AG04450 (cell line): ENCODE results near the gene PILRA. TPM values are rescaled to one million over a fixed set of nuclear protein-coding genes. Genes with fewer than 3 reads are reported as not detected.
A peak's percentile ranks its signal among the peaks of the same experiment; 100 is the strongest.

Experiments used
- CTCF ChIA-PET: fragments of 300-600, 350-600 bp; formaldehyde crosslinking; extraction: SDS; loops from one replicate; lab custom pipeline; 2022; ENCODE audit warnings: antibody characterized with exemption, inconsistent platforms; lab: Charles Lee
- POLR2A ChIA-PET: fragments of 350-600 bp; formaldehyde crosslinking; extraction: SDS; loops from one replicate; lab custom pipeline; 2021; ENCODE audit warnings: antibody characterized with exemption, inconsistent platforms; lab: Yijun Ruan, JAX
- DNase-seq: peaks from one replicate; pipeline ENCODE4 v3.0.0-alpha.2; 2011; ENCODE audit warnings: low read depth, low spot score
- H3K27ac ChIP-seq: one replicate; pipeline ENCODE4 v1.5.1; 2012; ENCODE audit warnings: low read depth, low read length, control low read depth
- H3K27me3 ChIP-seq: one replicate; pipeline ENCODE4 v1.6.0; 2012; ENCODE audit warnings: low read length; ENCODE audit not compliant: control insufficient read depth, insufficient read depth
- H3K4me3 ChIP-seq: 2 replicates; pipeline ENCODE4 v1.5.1; 2011; ENCODE audit warnings: mild to moderate bottlenecking, low read depth, low read length, control low read depth
- H3K9me3 ChIP-seq: 2 replicates; pipeline ENCODE4 v1.5.1; 2012; ENCODE audit warnings: low read length; ENCODE audit not compliant: control insufficient read depth, insufficient read depth
- polyA plus RNA-seq: library from polyadenylated mRNA; depleted of rRNA; stranded (reverse); fragments of >200 nt; gene quantifications from 2 replicates; pipeline ENCODE4 v1.2.3, GENCODE V29; 2011
- TF ChIP-seq, protein P1 (sequence below): IDR thresholded peaks from 2 replicates; pipeline ENCODE4 v1.5.1; 2011; ENCODE audit warnings: low read depth, low read length, control low read depth, inconsistent platforms

PILRA gene
- polyA plus RNA-seq, 1 experiment = 0.30 TPM

DNA sequence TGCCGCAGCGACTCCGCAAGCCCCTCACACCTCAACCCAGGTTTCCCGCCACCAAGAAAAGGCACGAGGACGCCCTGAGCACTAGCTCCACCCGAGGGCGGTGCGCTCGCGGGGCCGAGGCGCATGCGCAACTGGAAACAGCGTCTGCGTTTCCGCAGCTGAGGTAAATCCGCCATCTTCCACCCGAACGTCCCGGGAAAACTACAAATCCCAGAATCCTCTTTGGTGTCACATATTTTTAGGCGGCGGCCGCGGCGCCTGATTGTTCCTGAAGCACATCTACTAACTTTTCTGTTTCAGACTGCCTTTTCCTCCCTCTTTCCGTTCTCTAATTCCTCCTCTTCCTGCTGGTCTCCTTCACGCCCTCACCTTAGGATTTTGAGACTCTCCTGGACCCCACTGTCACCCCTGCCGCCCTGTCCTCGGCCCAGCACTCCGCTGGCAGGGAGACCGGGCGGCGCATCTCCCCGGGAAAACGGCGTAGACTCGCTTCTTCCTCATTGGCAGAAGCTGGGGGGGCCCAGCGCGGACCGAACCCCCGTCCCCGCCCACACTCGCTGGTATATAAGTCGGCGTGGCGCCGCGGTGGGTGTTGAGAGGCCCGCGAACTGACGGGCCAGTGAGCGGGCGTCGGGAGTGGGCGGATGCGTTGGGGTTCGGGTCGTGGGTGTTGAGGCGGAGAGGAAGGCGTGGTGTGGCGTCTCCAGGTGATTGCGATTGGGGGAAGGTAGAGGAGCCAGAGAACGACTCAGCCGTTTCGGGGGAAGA is 55.1 kb downstream of the PILRA start, which contains the start of gene ZCWPW1:
Gene ZCWPW1, minus strand, starts transcription at position 505 of the 768 bp plus-strand sequence. CDS start 8,054 bp downstream, outside the sequence.
- peaks cover 5% of the 10 kb centered on the region; the same call in 1 of the 2 replicates for H3K9me3 ChIP-seq
- ChIA-PET POLR2A (interaction anchor here (0.6 to 2.0 kb wide), 35 partner anchors 8 to 870 kb away, joined by 3 to 20 read pairs (median 5); partner anchors contain the start of genes AP4M1, FBXO24, GNB2 and LAMTOR4), CTCF (interaction anchor here (0.9 to 1.5 kb wide), 4 partner anchors 20 to 41 kb away, joined by 3 to 4 read pairs (median 4); no protein-coding TSS in a partner anchor)
- TF ChIP-seq, protein P1, sequence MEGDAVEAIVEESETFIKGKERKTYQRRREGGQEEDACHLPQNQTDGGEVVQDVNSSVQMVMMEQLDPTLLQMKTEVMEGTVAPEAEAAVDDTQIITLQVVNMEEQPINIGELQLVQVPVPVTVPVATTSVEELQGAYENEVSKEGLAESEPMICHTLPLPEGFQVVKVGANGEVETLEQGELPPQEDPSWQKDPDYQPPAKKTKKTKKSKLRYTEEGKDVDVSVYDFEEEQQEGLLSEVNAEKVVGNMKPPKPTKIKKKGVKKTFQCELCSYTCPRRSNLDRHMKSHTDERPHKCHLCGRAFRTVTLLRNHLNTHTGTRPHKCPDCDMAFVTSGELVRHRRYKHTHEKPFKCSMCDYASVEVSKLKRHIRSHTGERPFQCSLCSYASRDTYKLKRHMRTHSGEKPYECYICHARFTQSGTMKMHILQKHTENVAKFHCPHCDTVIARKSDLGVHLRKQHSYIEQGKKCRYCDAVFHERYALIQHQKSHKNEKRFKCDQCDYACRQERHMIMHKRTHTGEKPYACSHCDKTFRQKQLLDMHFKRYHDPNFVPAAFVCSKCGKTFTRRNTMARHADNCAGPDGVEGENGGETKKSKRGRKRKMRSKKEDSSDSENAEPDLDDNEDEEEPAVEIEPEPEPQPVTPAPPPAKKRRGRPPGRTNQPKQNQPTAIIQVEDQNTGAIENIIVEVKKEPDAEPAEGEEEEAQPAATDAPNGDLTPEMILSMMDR = 0 out of 2 replicates have a peak, but pooled peaks have one; percentile 9
- DNase-seq = peak; percentile 95
- peak within 1 kb of the TSS; percentile 86 for H3K4me3 ChIP-seq
- H3K27ac ChIP-seq = peak within 1 kb of the TSS; percentile 100
- H3K27me3 ChIP-seq = no peaks in the 10 kb centered on the region

DNA sequence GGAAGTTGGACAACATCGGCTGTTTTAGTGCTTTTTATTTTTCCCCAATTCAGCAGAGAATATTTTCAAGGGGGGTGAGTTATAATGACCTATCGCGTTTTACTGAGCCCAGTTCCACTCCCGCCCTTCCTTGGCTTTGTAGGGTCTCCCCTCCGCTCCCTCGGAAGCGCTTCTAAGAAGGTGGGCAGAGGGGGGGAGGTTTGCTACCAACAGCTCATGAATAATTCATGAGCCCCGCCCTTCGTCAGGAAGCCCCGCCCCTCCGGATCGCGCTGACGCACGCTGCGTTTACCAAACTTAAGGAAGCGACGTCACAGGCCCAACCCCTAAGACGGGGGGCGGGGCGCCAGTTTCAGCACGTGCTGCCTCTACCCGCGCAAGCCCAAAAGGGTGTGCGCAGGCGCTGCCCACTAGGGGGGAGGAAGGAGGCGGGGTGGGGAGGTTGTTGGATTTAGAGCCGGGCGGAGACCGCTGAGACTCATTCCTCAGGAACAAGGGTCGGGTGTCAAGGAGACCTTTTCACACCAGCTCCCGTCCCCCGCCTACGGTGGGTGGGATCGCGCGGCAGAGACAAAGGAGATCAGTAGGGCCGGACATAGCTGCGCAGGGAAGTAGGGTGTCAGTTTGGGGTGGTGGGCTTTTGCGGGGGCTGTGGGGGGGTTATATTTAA is 55.8 kb downstream of the PILRA start:
- Histone ChIP-seq H3K27ac (peak overlapping the region; percentile 100), H3K27me3 (no peaks in the 10 kb centered on the region), H3K4me3 (peak overlapping the region; percentile 86), H3K9me3 (peaks cover 5% of the 10 kb centered on the region; the same call in 1 of the 2 replicates)
- TF ChIP-seq, protein P1 = no peak
- ChIA-PET CTCF (interaction anchor here (0.9 to 1.5 kb wide), 4 partner anchors 21 to 40 kb away, joined by 3 to 4 read pairs (median 4); no protein-coding TSS in a partner anchor), POLR2A (interaction anchor here (0.6 to 2.0 kb wide), 33 partner anchors 8 to 1304 kb away, joined by 3 to 20 read pairs (median 5); partner anchors contain the start of genes AP4M1, FBXO24, GNB2 and LAMTOR4)
- DNase-seq = peak; percentile 100

DNA sequence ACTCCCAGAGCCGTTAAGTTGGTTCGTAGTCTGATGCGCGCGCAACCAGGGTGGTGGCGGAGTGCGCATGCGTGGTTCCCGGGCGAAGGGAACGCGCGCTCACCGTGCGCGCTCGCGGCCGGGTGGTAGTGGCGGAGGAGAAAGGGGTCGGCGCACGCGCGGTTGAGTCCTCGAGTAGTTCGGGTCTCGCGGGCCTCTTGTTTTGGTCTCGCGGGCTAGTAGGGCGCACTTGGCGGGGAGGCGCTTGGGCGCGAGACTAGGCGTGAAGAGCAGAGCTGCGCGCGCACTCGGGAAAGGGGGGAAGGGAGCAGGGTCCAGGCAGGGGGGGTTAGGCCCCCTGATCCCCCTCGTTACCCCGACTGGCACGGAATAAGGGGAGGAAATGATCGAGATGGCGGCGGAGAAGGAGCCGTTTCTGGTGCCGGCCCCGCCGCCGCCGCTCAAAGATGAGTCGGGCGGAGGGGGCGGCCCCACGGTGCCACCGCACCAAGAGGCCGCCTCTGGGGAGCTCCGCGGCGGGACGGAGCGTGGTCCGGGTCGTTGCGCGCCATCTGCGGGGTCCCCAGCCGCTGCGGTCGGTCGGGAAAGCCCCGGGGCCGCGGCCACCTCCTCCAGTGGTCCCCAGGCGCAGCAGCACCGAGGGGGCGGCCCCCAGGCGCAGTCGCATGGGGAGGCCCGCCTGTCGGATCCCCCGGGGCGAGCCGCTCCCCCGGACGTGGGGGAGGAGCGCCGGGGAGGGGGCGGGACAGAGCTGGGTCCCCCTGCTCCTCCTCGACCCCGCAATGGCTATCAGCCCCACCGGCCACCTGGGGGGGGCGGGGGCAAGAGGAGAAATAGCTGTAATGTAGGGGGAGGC is 56.6 kb downstream of the PILRA start, which contains the start of gene MEPCE:
Gene MEPCE, plus strand, starts transcription at position 195 of the 856 bp plus-strand sequence. Its CDS starts 188 bp downstream, at position 383.
- POLR2A ChIA-PET = interaction anchor here (0.6 to 2.0 kb wide), 22 partner anchors 10 to 1303 kb away, joined by 3 to 20 read pairs (median 5); partner anchors contain the start of genes FBXO24, GNB2, LAMTOR4 and LRCH4

More for the DNA sequence above, 56.6 kb downstream of the PILRA start, which contains the start of gene MEPCE:
- Histone ChIP-seq H3K4me3 (peak within 1 kb of the TSS; percentile 86), H3K27ac (peak within 1 kb of the TSS; percentile 100), H3K27me3 (no peaks in the 10 kb centered on the region), H3K9me3 (peaks cover 5% of the 10 kb centered on the region; the same call in 1 of the 2 replicates)
- TF ChIP-seq, protein P1 = no peak
- CTCF ChIA-PET = interaction anchor here (1.0 to 1.5 kb wide), 3 partner anchors 20 to 23 kb away, joined by 3 to 4 read pairs (median 4); no protein-coding TSS in a partner anchor
- DNase-seq = peak; percentile 94
